Epidermal melanocyte (primary cell): ENCODE measurements around the gene PVALEF.

ENCODE experiments used
- DNase-seq: peaks from one replicate; pipeline ENCODE4 v3.0.0; 2011; ENCODE audit warnings: low spot score; ENCODE audit not compliant: insufficient read length

Gene PVALEF

DNA sequence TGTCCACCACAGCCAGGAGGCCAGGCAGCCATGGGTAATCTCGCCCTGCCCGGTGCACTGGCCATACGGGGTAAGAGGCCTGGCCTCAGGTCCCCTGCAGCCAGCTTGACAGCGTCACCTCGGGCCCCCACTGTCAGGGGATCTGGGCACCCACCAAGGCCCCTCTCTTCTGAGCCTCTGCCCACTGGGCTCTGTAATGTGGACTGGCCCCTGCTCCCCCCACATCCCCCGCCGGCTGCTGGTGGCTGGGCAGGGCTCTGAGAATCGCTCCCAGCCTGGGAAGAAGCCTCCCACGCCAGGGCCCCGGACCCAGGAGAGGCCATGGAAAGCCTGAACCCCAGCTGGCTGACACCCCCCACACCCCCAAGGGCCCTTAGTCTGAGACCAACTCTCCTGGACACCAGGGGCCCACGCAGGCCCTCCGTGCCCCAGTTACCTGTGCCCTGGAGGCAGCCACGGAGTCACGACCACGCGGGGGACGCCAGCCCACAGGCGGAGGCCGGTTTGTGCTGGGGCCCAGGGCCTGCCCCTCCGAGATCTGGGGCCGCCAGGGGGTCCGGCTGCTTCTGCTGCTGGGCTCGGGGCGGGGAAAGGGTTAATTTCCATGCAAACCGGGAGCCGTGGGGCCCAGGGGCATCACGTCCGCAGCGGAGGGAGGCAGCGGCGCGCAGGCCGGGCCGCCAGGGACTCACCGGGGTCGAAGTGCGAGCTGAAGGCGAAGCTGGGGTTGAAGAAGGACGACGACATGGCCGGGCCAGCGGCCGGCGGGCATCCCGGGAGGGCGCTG lies at the start of gene PVALEF:
Gene PVALEF (plus strand): TSS at position 262 of the 787 bp plus-strand sequence. CDS start 15,720 bp downstream, outside the sequence.
- no peak for DNase-seq

DNA sequence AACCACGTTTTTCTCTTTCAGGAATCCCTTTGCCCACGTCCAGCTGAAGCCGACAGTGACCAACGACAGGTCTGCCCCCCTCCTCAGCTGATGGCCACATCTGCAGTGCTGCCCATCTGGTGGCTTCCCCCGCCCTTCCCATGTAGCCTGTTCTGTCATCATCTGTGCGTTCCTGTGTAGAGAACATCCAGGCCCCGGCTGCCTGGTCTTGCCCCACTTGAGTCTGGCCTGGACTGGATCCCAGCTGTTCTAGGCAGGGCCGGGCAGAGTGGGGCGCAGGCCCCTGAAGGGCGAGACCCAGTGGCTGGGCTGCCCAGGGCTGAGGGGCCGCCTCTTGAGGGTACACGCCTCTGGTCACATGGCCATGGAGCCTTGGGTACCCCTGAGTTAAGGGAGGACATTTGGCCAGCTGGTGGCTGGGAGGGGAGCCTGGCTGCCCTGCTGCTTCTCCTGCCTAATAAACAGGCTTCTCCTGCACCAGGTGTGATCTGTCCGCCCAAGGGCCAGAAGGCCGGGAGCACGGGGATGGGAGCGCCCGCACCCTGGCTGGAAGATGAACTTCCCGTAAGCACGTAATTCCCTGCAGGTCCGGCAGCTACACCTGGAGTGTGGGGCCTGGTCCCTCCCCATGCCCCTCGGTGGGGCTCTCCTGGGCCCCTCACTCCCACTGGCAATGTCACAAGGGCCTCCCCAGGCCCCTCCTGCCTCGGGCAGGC lies 49.4 kb upstream of the PVALEF start:
- DNase-seq, result no peak

DNA sequence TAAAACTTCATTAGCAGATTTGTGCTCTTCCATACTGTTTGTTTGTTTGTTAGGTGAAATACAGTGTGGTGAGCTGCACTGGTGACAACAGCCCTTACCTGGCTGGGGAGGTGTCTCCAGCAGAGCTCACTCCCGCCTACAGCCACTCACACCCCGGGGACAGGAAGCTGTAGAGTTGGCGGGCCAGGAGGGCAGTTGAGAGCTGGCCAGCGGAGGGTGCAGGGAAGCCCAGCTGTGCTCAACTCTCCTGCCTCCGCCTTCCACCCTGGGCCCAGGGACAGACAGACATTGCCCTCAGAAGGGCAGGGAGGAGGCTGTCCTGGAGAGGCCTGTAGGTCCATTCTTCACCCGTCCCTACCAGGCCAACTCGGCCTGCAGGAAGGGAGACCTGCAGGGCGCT lies 48.6 kb upstream of the PVALEF start:
- DNase-seq, result no peak

DNA sequence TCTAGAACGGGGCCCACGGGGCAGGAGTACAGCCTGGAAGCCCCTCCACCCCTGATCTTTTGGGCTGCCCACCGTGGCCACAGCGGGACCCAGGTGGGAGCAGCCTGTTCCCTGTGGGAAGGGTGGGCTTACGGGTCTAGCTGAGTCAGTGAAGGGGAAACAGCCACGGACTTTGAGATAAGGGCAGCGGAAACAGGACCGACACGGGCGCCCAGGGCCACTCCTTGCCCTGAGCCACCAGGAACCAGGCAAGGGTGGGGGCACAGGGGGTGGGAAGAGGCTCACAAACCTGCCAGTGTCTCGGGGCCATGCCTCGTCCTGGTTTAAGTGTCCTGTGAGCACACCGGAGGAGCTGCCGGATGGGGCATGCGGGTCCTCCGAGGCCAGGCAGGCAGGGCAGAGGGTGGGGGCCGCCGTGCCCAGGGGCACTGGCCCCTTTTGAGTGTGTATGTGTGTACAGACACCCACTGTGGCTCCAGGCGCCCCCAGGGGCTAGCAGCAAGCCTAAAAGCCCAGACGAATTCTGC lies 47.6 kb upstream of the PVALEF start:
- DNase-seq, result no peak

DNA sequence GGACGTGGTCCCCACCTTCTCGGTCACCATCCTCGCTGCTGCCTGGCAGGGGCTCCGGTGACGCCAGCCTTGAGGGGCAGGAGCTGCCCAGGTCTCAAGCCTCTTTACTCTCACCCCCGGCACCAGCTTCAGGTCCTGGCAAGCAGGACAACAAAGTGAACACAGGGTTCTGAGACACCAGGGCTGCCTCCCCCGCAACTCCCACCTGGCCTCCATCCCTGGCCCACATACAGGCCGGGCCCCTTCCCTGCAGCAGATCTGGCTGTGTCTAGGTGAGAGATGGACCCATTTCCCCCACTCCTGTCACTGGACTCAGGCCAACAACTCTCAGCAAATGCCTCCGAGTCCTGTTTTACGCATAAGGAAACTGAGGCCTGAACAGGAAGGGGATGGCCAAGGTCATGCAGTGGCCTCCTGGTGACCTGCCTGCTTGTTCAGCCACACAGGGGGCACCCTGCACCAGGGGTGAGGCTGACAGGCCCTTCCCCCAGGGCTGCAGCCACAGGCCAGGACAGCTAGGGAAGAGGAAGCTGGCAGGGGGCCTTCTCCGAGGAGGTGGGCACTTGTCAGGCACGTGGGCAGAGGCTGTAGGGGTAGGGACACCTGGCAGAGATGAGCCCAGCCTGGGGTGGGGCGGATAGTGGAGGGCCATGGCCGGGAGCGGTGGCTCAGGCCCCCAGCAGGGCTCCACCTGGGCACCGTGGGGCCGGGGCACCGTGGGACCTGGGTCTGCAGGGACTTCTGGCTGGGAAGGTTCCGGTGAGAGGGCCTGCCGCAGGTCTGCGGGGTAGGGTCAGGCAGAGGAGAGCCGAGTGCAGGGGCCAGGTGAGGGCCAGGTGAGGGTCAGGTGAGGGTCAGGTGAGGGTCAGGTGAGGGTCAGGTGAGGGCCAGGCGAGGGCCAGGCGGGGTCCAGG lies 46.7 kb upstream of the PVALEF start:
- no peak for DNase-seq

DNA sequence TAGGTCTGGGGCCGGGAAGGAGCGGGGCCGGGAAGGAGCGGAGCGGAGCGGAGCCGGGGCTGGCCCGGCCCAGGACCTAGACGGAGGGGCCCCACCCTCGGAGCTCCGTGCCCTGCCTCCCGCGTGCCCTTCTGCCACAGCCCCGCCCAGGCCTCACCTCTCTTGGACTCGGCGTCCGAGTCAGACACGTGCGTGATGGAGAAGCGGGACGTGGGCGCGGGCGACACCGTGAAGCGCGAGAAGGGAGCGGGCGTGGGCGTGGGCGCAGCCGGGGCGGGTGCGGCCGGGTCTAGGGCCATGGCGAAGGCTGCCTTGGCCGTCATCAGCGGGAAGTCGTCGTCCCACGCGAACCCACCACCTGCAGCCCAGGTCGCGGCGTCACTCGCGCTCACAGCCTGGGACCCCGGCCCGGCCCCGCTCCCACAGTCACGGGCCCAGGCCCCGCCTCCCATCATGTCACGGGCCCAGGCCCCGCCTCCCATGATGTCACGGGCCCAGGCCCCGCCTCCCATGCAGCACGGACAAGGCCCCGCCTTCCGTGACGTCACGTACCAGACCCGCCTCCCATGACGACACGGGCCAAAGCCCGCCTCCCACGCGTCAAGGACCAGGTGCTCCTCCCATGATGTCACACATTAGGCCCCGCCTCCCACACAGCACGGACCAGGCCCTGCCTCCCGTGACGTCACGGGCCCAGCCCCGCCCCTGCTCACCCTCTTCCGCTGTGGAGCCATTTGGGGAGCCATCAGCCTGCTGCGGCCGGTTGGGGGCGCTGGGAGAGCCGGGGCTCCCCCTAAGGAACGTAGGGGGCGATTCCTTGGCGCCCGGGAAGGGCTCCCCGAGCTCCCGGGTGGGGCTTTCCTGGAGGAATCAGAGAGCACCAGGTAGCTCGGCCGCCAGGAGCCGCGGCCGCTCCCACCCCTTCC lies 45.8 kb upstream of the PVALEF start:
- peak; percentile 94 for DNase-seq

DNA sequence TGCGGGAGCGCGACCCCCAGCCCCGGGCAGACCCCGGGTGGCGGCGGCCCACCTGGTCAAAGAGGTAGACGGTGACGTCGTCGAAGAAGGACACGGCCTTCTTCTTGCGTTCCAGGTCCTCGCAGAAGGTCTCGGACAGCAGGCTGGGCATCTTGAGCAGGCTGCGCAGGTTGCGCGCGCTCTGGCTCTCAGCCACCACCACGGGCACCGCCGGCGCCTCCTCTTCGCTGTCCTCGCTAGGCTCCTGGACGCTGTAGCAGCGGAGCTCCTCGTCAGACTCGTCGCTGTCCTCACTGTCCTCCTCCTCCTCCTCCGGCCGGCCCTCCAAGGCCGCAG lies 45.2 kb upstream of the PVALEF start:
- DNase-seq, result no peak

DNA sequence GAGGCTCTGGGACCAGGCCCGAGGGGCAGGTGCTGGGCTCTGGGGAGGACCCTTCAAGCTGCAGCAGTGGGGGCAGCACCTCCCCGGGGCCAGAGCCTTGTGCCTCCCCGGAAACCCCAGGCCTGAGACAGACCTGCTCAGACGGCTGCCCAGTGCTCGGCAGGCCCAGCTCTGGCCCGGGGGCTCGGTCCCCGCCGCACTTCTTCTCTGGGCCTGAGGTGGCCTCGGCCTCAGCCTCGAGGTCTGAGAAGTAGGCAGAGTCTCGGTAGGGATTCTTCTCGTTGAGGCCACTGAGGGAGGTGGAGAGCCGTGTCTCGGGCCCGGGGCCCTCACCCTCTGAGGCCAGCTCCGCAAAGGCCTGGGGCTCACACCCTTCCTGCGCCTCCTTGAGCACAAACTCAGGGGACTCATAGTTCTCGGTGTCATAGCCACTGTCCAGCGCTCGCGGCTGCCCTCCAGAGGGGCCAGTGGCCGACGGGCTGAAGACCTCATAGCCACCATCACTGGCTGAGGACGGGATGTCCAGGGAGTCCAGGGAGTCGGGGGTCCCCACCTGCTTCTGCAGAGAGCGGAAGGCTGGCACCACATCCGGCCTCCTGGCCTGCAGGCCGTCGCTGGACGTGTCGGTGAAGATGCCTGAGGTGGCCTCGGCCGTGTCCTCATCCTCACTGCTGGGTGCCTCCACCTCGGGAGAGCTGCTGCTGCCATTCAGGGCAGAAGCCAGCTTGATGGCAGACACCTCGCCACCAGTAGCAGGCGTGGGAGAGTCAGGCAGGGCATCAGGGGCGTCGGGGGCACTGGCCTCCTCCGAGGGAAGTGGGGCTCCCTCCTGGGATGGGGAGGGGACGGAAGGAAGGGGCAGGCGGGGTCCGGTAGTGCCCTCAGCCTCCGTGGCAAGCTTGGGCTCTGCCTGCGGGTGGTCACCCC lies 44.3 kb upstream of the PVALEF start:
- DNase-seq, result no peak

DNA sequence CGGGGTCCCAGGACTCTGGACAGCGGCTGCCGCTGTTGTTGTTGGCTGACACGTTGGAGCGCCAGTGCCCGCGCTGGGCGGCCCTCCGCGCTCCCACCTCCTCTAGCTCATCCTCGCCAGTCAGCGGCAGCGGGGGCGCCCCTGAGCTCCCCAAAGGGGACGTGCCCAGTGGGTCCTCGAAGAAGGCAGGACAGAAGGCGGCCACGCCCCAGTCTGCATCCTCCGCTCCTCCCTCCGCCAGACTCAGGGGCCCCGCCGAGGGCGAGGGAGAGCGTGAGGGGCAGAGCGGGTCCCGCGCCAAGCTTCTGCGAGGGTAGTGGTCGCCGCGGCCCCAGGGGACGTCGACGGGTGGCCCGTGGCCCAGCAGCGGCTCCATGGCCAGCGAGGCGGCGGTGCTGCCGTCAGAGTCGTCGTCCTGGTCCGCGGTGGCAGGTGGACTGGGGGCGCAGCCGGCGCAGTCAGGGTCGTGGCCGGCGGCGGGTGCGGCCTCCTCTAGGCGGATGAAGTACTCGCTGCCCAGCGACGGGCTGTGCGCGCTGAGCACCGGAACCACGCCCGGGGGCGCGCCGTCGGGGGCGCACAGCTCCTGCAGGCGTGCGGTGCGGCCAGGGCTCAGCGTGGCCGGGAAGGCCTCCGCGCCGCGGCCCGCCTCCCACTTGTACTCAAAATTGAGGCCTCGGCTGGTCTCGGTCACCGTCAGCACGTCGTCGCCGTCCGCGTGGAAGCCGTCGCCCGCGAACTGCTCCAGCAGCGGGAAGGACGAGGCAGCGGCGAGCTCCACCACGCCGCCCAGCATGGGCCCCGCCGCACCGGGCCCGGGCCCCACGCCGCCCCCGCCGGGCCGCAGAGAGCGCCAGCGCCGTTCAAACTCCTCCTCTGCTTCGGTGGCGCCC lies 43.2 kb upstream of the PVALEF start:
- DNase-seq, result no peak

DNA sequence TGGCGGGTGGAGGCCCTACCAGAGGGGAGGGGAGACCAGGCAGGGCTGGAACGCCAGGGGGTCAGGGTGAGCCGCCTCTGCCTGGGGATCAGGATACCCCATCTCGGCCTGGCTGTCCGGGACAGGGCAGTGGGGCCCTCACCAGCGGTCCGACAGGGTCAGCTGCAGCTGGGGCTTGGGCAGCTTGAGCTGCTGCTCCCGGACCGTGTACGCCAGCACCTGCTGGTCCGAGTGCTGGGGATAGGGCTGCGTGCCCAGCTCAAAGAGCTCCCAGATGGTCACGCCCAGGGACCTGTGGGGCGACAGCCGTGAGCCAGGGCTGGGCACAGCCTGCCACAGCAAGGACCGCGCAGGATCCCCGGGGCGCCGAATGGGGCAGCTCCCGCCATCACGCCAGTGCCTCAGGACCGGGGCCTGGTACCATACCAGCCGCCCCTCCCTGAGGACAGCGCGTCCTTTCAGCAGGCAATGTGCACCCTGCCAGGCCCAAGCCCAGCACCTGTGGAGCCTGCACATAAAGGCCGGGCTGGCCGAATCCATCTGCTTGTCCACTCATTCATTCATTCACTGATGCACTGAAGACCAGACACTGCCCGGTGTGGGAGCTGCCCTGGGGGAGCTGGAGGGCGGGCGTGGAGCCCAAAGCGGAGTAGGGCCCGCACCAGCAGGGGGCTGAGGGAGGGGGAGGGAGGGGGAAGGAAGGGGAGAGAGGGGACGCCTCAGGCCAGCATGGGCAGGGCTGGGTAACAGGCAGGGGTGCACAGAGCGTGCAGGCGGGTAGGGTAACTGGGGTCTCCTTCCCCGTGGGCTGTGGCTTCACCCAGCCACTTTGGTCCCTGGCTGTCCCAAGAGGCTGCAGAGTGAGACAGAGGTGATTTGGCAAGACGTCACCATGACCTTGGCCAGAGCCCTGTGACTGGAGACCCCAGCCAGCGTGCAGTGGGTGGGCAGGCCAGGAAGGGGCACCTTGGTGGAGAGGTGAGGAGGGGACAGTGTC lies 42.0 kb upstream of the PVALEF start:
- DNase-seq, result no peak

DNA sequence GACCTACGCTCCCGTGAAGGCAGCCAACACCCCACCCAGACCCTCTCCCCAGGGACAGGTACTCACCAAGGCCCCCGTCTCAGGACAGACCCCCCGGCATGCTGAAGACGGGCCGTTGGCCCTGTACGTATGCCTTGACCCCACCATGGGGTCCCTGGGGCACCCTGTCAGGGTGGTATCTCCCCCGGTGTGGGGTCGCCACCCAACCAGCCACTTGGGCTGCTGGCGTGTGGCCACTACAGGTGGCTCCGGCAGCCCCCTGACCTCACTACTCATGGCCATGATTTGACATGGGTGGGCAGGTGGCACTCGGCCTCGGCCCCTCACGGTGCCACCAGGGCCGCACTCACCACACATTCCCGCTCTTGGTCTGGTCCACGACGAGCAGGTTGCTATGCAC lies 40.9 kb upstream of the PVALEF start:
- no peak for DNase-seq

DNA sequence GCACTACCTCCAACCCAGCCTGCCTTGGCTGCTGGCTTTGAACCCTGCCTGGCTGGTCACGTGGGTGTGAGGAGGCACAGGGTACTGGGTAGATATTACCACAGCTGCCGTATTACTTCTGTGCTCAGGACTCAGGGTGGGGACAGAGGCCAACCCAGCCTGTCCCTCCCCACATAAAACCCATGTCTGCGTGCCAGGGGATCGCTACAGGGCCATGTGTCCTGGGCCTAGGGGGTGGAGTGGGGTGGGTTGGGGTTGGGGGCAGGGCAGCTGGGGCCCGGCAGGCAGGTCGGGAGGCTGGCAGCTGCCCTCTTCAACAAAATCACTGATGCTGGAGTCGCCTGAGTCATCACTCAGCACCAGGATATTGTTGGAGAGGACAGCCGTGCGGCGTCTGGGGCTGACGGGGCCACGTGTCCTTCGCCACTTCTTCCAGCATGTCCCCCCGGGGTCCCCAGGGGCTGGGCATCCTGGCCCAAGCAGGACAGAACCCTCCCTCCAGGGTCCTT lies 39.7 kb upstream of the PVALEF start:
- DNase-seq, result no peak

DNA sequence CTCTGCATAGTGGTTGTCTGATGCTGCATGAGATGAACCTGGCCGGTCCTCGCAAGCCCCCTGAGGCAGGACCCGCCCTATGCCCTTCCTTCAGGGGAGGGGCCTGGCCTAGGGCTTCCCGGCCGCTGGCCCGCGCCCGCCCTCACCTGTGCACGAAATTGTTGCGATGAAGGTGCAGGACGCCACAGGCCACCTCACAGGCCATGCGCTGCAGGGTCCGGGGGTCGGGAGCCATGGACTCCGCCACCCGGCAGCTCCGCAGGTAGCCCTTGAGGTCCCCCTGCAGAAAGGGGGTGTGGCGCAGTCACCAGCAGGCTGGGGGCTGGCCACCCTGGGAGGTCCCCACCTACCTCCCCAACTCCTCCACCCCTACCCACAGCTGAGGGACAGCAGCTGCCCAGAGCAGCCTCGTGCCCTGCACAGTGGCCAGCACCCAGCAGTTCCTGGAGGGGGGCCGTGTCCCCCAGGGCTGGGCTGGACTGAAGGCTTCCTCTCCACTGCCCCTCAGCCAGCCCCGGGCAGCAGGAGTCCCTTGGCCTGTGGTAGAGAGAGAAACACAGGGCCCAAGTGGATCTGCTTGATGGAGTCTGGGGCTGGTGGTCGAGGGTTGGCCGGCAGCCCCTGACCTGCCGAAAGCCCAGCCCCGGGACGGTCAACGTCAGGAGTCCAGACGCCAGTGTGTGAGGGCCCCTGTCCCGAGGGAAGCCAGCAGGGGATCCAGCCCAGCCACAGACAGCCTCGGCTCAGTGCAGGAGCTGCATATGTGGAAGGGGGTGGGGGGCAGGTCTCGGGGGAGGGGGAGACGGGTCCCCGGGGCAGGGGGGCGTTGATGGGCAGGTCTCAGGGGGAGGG lies 38.8 kb upstream of the PVALEF start:
- DNase-seq, result no peak

DNA sequence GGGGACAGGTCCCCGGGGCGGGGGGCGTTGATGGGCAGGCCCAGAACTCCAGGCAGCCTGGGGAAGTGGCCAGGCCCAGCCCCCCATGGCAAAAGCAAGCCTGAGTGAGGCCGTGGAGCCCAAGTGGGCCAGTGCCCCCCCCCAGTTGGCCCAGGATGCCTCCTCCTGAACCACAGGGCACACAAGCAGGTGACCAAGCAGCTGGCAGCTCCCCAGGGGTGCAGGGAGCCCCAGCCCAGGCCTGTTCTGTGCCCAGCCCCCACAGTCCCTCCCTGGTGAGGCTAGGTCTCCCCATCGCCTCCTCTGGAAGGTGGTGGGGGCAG lies 38.2 kb upstream of the PVALEF start:
- DNase-seq, result no peak

DNA sequence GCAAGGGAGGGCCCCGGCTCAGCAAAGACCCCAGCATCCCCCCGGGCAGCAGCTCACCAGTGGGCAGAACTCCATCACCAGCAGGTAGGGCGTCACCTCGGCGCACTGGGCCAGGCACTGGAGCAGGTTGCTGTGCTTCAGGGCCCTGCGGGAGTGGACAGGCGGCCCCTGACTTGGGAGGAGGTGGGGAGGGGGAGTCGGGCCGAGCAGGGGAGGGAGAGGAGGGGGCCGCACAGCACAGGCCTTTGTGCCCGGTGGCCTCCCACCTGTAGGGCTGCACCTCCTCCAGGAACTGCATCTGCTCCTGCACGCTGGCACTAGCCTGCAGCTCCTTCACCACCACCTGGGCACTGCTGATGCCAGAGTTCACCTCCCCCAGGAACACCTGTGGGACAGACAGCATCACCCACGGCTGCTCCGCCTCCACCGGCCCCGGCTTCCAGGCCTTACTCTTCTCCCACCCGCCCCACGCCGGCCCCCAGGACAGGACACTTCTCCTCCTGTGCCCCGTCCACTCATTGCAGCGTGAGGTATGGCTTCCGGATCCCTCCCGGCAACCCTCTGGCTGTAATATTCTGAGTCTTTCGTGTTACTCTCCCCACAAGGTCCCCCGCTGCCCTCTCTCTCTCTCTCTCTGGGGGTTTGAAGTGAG lies 37.7 kb upstream of the PVALEF start:
- no peak for DNase-seq

DNA sequence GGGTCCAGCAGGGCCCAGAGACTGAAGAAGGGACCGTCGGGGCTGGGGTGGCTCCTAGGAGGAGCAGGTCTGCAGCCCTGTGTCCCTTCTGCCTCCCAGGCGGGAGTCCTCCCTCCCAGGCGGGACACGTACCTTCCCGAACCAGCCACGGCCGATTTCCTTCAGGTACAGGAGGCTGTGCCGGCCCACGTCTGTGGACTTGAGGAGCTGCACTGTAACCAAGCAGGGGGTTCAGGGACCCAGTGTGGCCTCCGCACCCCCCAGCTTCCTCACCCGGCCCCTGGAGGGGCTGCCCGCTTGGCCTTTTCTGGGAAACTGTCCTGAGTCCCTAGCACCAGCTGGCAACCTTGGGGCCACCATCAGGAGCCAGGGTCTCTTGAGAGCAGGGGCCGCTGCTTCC lies 37.0 kb upstream of the PVALEF start:
- no peak for DNase-seq
